Measurements from ENCODE around the gene ACER1. TPM values are rescaled to one million over a fixed set of nuclear protein-coding genes. Genes with fewer than 3 reads are reported as not detected.

Gene ACER1
- polyA plus RNA-seq, 1 of the 3 experiments (the other 2 are of a cell fraction) = not detected

DNA sequence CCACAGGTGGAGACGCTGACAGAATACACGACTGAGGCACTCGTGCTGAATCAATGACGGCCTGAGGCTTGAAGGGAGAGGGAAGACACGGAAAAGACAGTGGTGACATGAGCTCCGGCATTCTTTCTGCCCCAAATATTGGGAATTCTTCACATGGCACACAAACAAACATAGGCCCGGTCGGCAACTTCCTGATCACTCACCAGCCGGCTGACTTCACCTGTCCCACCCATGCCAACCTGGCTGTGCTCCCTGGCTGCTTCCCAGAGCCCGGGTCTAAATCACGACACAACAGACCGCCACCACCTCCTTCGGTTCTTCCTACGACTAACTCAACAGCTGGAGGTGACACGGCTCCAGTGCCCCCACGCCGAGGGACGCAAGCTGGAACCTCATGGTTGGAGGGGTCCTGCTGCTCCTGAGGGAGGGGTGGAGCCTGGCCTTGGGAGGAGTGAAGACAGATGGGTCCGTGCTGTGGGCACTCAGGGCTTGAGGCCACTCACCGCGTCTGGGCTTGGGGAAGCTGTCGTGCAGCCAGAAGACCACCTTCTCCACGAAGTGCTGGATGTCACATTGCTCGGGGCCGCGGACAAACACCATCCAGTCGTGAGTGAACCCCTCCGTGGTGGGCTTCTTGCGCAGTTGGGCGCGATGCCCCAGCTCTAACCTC is 63.2 kb downstream of the ACER1 start:
- 94% methylated on average over 27 of the region's 31 CpGs for WGBS (ENCODE audit: low lambda C conversion rate)
- Histone ChIP-seq H4K20me1 (ENCODE audit: insufficient read depth) (peaks cover 56% of the 10 kb centered on the region), H2AFZ (ENCODE audit: low read depth) (no peak overlapping the region), H3K9ac (no peak overlapping the region), H3K9me3 (no peaks in the 10 kb centered on the region), H3K36me3 (replicated peaks in 1 of 2; ENCODE audit: control insufficient read depth in 1 of 2, insufficient read depth in 2 of 2, low read length in 1 of 2) (peaks cover 7 to 23% of the 10 kb centered on the region in 2 experiments), H3K9me2 (no peaks in the 10 kb centered on the region), H3K4me3 (ENCODE audit: low read depth in 2 of 2, low read length in 1 of 2) (no peak overlapping the region), H3K79me2 (ENCODE audit: insufficient read depth) (peaks cover 89% of the 10 kb centered on the region), H3F3A (replicated peaks; ENCODE audit: insufficient read depth) (peaks cover 14% of the 10 kb centered on the region), H3K4me2 (no peak overlapping the region), H3K27ac (ENCODE audit: low read depth in 2 of 2, low read length in 1 of 2) (peak overlapping the region in 1 of 2 experiments; percentile 99; a peak in 2 of 4 replicates), H3K27me3 (ENCODE audit: insufficient read depth) (no peaks in the 10 kb centered on the region), H3K4me1 (ENCODE audit: control insufficient read depth in 1 of 2, insufficient read depth in 2 of 2, low read depth in 1 of 2, low read length in 1 of 2) (peaks cover 35 to 61% of the 10 kb centered on the region in 2 experiments)
- ChIA-PET CTCF (interaction anchor here (1.1 to 3.8 kb wide), 8 partner anchors 10 to 222 kb away, joined by 3 to 52 read pairs (median 9); no protein-coding TSS in a partner anchor), POLR2A (no interaction called here)
- no peak for DNase-seq
- TF ChIP-seq TAF1 (IDR thresholded peaks at IDR 0.05; ENCODE audit: borderline replicate concordance, low read depth, low read length) (no peak), TCF12 (IDR thresholded peaks at IDR 0.05) (no peak), POLR2AphosphoS5 (IDR thresholded peaks at IDR 0.05; ENCODE audit: low read depth, low read length) (no peak), RCOR1 (IDR thresholded peaks at IDR 0.05; ENCODE audit: low read length) (no peak), FOXM1 (IDR thresholded peaks at IDR 0.05; ENCODE audit: low read depth) (no peak), TEAD4 (IDR thresholded peaks at IDR 0.05; ENCODE audit: borderline replicate concordance, insufficient read depth) (no peak), SMC3 (IDR thresholded peaks at IDR 0.05; ENCODE audit: low read depth, low read length) (no peak), RAD21 (IDR thresholded peaks at IDR 0.05; ENCODE audit: low read length) (no peak), YY1 (IDR thresholded peaks at IDR 0.05; ENCODE audit: low read depth) (no peak), RFX5 (IDR thresholded peaks at IDR 0.05; ENCODE audit: low read length) (no peak), EZH2phosphoT487 (IDR thresholded peaks at IDR 0.05; ENCODE audit: borderline replicate concordance, low read depth) (no peak)
- TF ChIP-seq, protein P1, sequence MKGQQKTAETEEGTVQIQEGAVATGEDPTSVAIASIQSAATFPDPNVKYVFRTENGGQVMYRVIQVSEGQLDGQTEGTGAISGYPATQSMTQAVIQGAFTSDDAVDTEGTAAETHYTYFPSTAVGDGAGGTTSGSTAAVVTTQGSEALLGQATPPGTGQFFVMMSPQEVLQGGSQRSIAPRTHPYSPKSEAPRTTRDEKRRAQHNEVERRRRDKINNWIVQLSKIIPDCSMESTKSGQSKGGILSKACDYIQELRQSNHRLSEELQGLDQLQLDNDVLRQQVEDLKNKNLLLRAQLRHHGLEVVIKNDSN (IDR thresholded peaks at IDR 0.05; ENCODE audit: borderline replicate concordance, low read depth) = no peak
- TF ChIP-seq, protein P2, sequence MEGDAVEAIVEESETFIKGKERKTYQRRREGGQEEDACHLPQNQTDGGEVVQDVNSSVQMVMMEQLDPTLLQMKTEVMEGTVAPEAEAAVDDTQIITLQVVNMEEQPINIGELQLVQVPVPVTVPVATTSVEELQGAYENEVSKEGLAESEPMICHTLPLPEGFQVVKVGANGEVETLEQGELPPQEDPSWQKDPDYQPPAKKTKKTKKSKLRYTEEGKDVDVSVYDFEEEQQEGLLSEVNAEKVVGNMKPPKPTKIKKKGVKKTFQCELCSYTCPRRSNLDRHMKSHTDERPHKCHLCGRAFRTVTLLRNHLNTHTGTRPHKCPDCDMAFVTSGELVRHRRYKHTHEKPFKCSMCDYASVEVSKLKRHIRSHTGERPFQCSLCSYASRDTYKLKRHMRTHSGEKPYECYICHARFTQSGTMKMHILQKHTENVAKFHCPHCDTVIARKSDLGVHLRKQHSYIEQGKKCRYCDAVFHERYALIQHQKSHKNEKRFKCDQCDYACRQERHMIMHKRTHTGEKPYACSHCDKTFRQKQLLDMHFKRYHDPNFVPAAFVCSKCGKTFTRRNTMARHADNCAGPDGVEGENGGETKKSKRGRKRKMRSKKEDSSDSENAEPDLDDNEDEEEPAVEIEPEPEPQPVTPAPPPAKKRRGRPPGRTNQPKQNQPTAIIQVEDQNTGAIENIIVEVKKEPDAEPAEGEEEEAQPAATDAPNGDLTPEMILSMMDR (IDR thresholded peaks at IDR 0.05) = no peak

DNA sequence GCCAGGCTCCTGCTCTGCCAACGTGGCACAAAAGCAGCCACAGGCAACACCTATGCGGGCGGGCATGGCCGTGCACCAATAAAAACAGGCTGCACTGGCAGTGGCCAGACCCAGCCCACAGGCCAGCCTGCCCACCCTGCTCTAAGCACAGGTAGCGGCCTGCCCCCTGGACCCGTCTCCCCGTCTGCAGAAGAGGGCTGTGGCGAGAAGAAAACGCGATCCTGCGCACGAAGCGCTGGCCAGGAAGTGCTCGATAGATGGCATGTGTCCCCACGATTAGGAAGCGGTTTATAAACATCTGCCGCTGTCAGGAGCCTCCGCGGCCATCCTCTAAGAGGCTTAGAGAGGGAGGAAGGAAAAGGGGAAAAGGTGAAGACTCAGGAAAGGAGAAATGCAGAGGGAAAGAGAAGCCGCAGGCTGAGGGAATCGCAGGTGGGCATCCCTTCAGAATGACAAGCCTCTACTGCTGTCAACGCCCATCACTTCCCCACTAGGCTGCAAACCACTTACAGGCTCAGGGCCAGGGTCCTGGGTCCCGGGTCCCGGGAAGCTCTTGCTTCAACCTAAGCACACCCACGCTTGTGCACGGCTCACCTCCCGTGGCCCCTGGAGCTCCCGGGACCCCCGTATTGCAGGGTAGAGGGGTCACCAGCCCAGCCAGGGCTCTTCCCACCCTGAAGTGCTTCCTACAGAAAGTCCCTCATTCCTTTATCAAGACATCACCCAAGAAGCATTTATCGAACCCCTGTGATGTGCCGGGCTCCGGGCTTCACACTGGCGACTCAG is 64.1 kb downstream of the ACER1 start:
- POLR2A ChIA-PET = no interaction called here
- 91% methylated on average over 22 of the region's 33 CpGs for WGBS (ENCODE audit: low lambda C conversion rate)
- H3K36me3 ChIP-seq (replicated peaks in 1 of 2; ENCODE audit: control insufficient read depth in 1 of 2, insufficient read depth in 2 of 2, low read length in 1 of 2) = peaks cover 10 to 23% of the 10 kb centered on the region in 2 experiments
- no peak overlapping the region for H3K4me2 ChIP-seq
- no peak overlapping the region for H2AFZ ChIP-seq (ENCODE audit: low read depth)
- DNase-seq = no peak
- H3K9ac ChIP-seq = no peak overlapping the region
- CTCF ChIA-PET = interaction anchor here (2.6 to 3.8 kb wide), 2 partner anchors 9 to 51 kb away, joined by 13 to 24 read pairs; no protein-coding TSS in a partner anchor
- peaks cover 7% of the 10 kb centered on the region for H3F3A ChIP-seq (replicated peaks; ENCODE audit: insufficient read depth)
- no peak overlapping the region; a peak in 1 of 4 replicates for H3K27ac ChIP-seq (ENCODE audit: low read depth in 2 of 2, low read length in 1 of 2)
- H3K4me1 ChIP-seq (ENCODE audit: control insufficient read depth in 1 of 2, insufficient read depth in 2 of 2, low read depth in 1 of 2, low read length in 1 of 2) = peaks cover 31 to 52% of the 10 kb centered on the region in 2 experiments
- peaks cover 47% of the 10 kb centered on the region for H4K20me1 ChIP-seq (ENCODE audit: insufficient read depth)
- H3K4me3 ChIP-seq (ENCODE audit: low read depth in 2 of 2, low read length in 1 of 2) = no peak overlapping the region
- H3K27me3 ChIP-seq (ENCODE audit: insufficient read depth) = no peaks in the 10 kb centered on the region
- H3K9me3 ChIP-seq = no peaks in the 10 kb centered on the region
- no peaks in the 10 kb centered on the region for H3K9me2 ChIP-seq
- H3K79me2 ChIP-seq (ENCODE audit: insufficient read depth) = peaks cover 89% of the 10 kb centered on the region
- no peak for TF ChIP-seq SMC3 (IDR thresholded peaks at IDR 0.05; ENCODE audit: low read depth, low read length)
- TF ChIP-seq RXRA (IDR thresholded peaks at IDR 0.05; ENCODE audit: borderline replicate concordance, low read depth) = no peak
- TF ChIP-seq, protein P3, sequence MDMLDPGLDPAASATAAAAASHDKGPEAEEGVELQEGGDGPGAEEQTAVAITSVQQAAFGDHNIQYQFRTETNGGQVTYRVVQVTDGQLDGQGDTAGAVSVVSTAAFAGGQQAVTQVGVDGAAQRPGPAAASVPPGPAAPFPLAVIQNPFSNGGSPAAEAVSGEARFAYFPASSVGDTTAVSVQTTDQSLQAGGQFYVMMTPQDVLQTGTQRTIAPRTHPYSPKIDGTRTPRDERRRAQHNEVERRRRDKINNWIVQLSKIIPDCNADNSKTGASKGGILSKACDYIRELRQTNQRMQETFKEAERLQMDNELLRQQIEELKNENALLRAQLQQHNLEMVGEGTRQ (IDR thresholded peaks at IDR 0.05; ENCODE audit: borderline replicate concordance, low read depth, low read length) = no peak
- TF ChIP-seq MEF2A (IDR thresholded peaks at IDR 0.05; ENCODE audit: borderline replicate concordance, low read depth) = no peak
- TF ChIP-seq, protein P4, sequence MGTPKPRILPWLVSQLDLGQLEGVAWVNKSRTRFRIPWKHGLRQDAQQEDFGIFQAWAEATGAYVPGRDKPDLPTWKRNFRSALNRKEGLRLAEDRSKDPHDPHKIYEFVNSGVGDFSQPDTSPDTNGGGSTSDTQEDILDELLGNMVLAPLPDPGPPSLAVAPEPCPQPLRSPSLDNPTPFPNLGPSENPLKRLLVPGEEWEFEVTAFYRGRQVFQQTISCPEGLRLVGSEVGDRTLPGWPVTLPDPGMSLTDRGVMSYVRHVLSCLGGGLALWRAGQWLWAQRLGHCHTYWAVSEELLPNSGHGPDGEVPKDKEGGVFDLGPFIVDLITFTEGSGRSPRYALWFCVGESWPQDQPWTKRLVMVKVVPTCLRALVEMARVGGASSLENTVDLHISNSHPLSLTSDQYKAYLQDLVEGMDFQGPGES (IDR thresholded peaks at IDR 0.05; ENCODE audit: low read depth, low read length) = no peak
- no peak for TF ChIP-seq GATA2 (CRISPR knock-in tag; IDR thresholded peaks at IDR 0.05)
- TF ChIP-seq TAF1 (IDR thresholded peaks at IDR 0.05; ENCODE audit: borderline replicate concordance, low read depth, low read length) = no peak

Measured in SK-N-SH (cell line).